Ascending aorta (tissue), 2 donors: ENCODE results near the gene CPNE6. TPM values are rescaled to one million over a fixed set of nuclear protein-coding genes. Genes with fewer than 3 reads are reported as not detected.

Experiments used
- DNase-seq, 2 donors: peaks; one replicate each; pipeline ENCODE4 v3.0.0-alpha.2; 2019; ENCODE audit warnings: low spot score in 2 of 2
- H3K27ac ChIP-seq, 2 donors: fragments of 200-600 bp; sonication (generic); one replicate each; pipeline ENCODE4 v1.5.1; 2016 to 2017; ENCODE audit warnings: mild to moderate bottlenecking in 1 of 2
- H3K27me3 ChIP-seq: fragments of 200-600 bp; sonication (generic); one replicate; pipeline ENCODE4 v1.5.1; 2017
- H3K36me3 ChIP-seq, 2 donors: fragments of 200-600 bp; sonication (generic); one replicate each; pipeline ENCODE4 v1.5.1; 2016
- H3K4me1 ChIP-seq, 2 donors: fragments of 200-600 bp; sonication (generic); one replicate each; pipeline ENCODE4 v1.5.1; 2016 to 2017; ENCODE audit warnings: mild to moderate bottlenecking in 1 of 2
- H3K4me3 ChIP-seq, 2 donors: fragments of 200-600 bp; sonication (generic); one replicate each; pipeline ENCODE4 v1.5.1; 2016 to 2017; ENCODE audit warnings: mild to moderate bottlenecking in 1 of 2
- H3K9me3 ChIP-seq, 2 donors: fragments of 200-600 bp; sonication (generic); one replicate each; pipeline ENCODE4 v1.5.1; 2016
- CTCF ChIP-seq, 3 experiments: fragments of 200-600 bp in 2 of 3; fragments of 450-650 bp in 1 of 3; sonication (generic) in 2 of 3; IDR thresholded peaks; one replicate each; pipeline ENCODE4 v1.5.1; 2016 to 2019; ENCODE audit warnings: antibody characterized with exemption in 3 of 3, mild to moderate bottlenecking in 1 of 3, moderate library complexity in 1 of 3
- intact Hi-C: fragments of 100-400 bp; cut with DNase I; formaldehyde crosslinking; loops from one replicate; pipeline ENCODE4 v1.15.1; 2023
- total RNA-seq: library from RNA; depleted of rRNA; stranded (reverse); fragments of >200 nt; gene quantifications from one replicate; pipeline ENCODE4 v1.1.0, GENCODE V29; 2016

CPNE6 gene
- total RNA-seq, 1 donor from 2014 or later: not detected

- Histone ChIP-seq H3K4me1 (peaks cover 9 to 12% of the 10 kb centered on the region in 2 donors), H3K27me3 (no peaks in the 10 kb centered on the region)
- intact Hi-C loops: no loop called here
Observed at GRCh38 chr14:24055971-24056799, 15.2 kb upstream of the CPNE6 start.

GRCh38 chr14:24056800-24057184 is 14.6 kb upstream of the CPNE6 start:
- Histone ChIP-seq H3K4me1 (peaks cover 5 to 8% of the 10 kb centered on the region in 2 donors), H3K36me3 (no peaks in the 10 kb centered on the region), H3K27ac (no peak overlapping the region), H3K4me3 (no peak overlapping the region), H3K27me3 (no peaks in the 10 kb centered on the region), H3K9me3 (no peaks in the 10 kb centered on the region)
- TF ChIP-seq CTCF (IDR thresholded peaks at IDR 0.05): no peak
- intact Hi-C loops: no loop called here
- no peak for DNase-seq

More at GRCh38 chr14:24055971-24056799, 15.2 kb upstream of the CPNE6 start:
- Histone ChIP-seq H3K9me3 (no peaks in the 10 kb centered on the region), H3K36me3 (no peaks in the 10 kb centered on the region), H3K4me3 (no peak overlapping the region), H3K27ac (no peak overlapping the region)
- no peak for TF ChIP-seq CTCF (IDR thresholded peaks at IDR 0.05)
- DNase-seq: no peak

- intact Hi-C loops: no loop called here
- H3K27me3 ChIP-seq: no peaks in the 10 kb centered on the region
- H3K9me3 ChIP-seq: no peaks in the 10 kb centered on the region
- no peak overlapping the region for H3K4me3 ChIP-seq
- no peak for DNase-seq
- H3K27ac ChIP-seq: no peak overlapping the region
- peaks cover 2 to 4% of the 10 kb centered on the region in 2 donors for H3K4me1 ChIP-seq
- no peaks in the 10 kb centered on the region for H3K36me3 ChIP-seq
- TF ChIP-seq CTCF (IDR thresholded peaks at IDR 0.05): no peak
Observed at GRCh38 chr14:24057271-24057670, 14.1 kb upstream of the CPNE6 start.

- TF ChIP-seq CTCF (IDR thresholded peaks at IDR 0.05): no peak
- DNase-seq: no peak
- Histone ChIP-seq H3K9me3 (no peaks in the 10 kb centered on the region), H3K4me3 (no peak overlapping the region), H3K27me3 (no peaks in the 10 kb centered on the region), H3K4me1 (no peaks in the 10 kb centered on the region), H3K27ac (no peak overlapping the region), H3K36me3 (no peaks in the 10 kb centered on the region)
- intact Hi-C loops: loop anchor here (1.0 kb wide), 2 partner anchors 32 to 50 kb away; no protein-coding TSS in a partner anchor
Observed at GRCh38 chr14:24057867-24058259, 13.5 kb upstream of the CPNE6 start.

GRCh38 chr14:24058260-24058950 is 13.0 kb upstream of the CPNE6 start:
- intact Hi-C loops: loop anchor here (1.0 kb wide), 2 partner anchors 32 to 50 kb away; no protein-coding TSS in a partner anchor
- no peaks in the 10 kb centered on the region for H3K36me3 ChIP-seq
- no peaks in the 10 kb centered on the region for H3K4me1 ChIP-seq
- TF ChIP-seq CTCF (IDR thresholded peaks at IDR 0.05): peak; percentile 61 to 92 (median 91)
- no peaks in the 10 kb centered on the region for H3K9me3 ChIP-seq
- no peak overlapping the region for H3K4me3 ChIP-seq
- DNase-seq: peak in 1 of 2 donors; percentile 86
- no peaks in the 10 kb centered on the region for H3K27me3 ChIP-seq
- no peak overlapping the region for H3K27ac ChIP-seq
